Type B pancreatic cell (in vitro differentiated cells): ENCODE data around the gene CRB1. TPM values are rescaled to one million over a fixed set of nuclear protein-coding genes. Genes with fewer than 3 reads are reported as not detected.

Experiments used
- DNase-seq: peaks from one replicate; pipeline ENCODE4 v3.0.0; 2021; ENCODE audit warnings: mixed read lengths; ENCODE audit not compliant: unreplicated experiment; ENCODE audit errors: extremely low spot score
- H3K27ac Mint-ChIP-seq: 2 replicates; pipeline ENCODE4 v1.8.0; 2021; ENCODE audit warnings: mild to moderate bottlenecking, mixed read lengths
- H3K27me3 Mint-ChIP-seq: 2 replicates; pipeline ENCODE4 v1.8.0; 2021; ENCODE audit warnings: mixed read lengths
- H3K36me3 Mint-ChIP-seq: 2 replicates; pipeline ENCODE4 v1.8.0; 2021; ENCODE audit warnings: mixed read lengths
- H3K4me1 Mint-ChIP-seq: one replicate; pipeline ENCODE4 v1.8.0; 2021; ENCODE audit warnings: mixed read lengths; ENCODE audit not compliant: unreplicated experiment
- H3K4me3 Mint-ChIP-seq: 2 replicates; pipeline ENCODE4 v1.8.0; 2021; ENCODE audit warnings: mild to moderate bottlenecking, mixed read lengths
- H3K9me3 Mint-ChIP-seq: 2 replicates; pipeline ENCODE4 v1.8.0; 2021; ENCODE audit warnings: mixed read lengths
- CTCF ChIP-seq: fragments of 200-600 bp; sonication (generic); conservative IDR thresholded peaks from 2 replicates; pipeline ENCODE4 v1.5.0; 2021; ENCODE audit warnings: antibody characterized with exemption, mild to moderate bottlenecking
- total RNA-seq: library from RNA; stranded (reverse); gene quantifications from 2 replicates; pipeline ENCODE4 v1.2.1, GENCODE V29; 2021; ENCODE audit warnings: low replicate concordance

Gene CRB1
- total RNA-seq, 1 donor from 2014 or later, result 5.7 TPM

DNA sequence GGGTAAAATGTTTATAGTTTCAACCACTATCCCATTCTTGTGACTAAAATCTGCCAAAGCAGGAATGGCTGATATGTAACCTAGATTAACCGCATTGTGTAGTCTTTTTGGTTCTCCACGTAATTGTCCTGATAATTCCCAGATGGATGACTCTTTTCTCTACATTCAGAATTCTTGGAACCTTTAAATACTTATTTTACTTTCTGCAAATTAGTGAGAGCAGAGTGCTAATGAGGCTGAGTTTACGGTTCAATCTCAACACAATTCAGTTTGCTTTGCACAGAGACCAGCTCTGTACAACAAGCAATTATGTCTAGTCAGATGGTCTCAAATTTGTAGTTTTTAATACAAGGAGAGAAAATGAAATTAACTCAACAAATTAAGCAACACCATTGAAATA, 9.1 kb downstream of the CRB1 start:
- Mint-ChIP-seq H3K9me3 (no peaks in the 10 kb centered on the region), H3K4me3 (no peak overlapping the region), H3K36me3 (no peaks in the 10 kb centered on the region), H3K27me3 (peaks cover 3% of the 10 kb centered on the region), H3K4me1 (no peaks in the 10 kb centered on the region), H3K27ac (no peak overlapping the region)
- no peak for DNase-seq
- TF ChIP-seq CTCF, result no peak

GRCh38 chr1:197284325-197284724, 16.3 kb downstream of the CRB1 start:
- Mint-ChIP-seq H3K36me3 (no peaks in the 10 kb centered on the region), H3K9me3 (no peaks in the 10 kb centered on the region), H3K27me3 (no peaks in the 10 kb centered on the region), H3K4me3 (no peak overlapping the region), H3K27ac (no peak overlapping the region), H3K4me1 (no peaks in the 10 kb centered on the region)
- no peak for TF ChIP-seq CTCF
- DNase-seq, result no peak

DNA sequence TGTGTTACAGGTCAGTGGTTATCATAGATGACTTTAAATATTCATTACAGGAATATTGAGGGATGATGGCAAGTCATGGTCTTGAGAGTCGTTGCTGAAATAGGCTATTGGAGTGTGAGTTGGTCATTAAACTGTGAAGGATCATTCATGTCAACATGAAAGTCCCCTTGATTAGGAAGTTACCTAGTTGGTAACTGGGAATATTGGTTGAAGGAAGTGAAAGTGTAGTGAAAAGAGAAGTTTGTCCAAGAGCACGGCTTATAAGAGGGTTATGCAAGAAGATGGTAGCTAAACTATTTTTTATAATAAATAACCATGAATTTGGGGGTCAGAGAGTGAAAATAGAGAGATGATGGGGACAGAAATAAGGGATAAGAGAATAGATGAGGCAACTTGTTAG, 16.9 kb downstream of the CRB1 start:
- Mint-ChIP-seq H3K27ac (no peak overlapping the region), H3K27me3 (no peaks in the 10 kb centered on the region), H3K4me1 (no peaks in the 10 kb centered on the region), H3K4me3 (no peak overlapping the region), H3K36me3 (no peaks in the 10 kb centered on the region), H3K9me3 (no peaks in the 10 kb centered on the region)
- TF ChIP-seq CTCF, result no peak
- DNase-seq, result no peak

DNA sequence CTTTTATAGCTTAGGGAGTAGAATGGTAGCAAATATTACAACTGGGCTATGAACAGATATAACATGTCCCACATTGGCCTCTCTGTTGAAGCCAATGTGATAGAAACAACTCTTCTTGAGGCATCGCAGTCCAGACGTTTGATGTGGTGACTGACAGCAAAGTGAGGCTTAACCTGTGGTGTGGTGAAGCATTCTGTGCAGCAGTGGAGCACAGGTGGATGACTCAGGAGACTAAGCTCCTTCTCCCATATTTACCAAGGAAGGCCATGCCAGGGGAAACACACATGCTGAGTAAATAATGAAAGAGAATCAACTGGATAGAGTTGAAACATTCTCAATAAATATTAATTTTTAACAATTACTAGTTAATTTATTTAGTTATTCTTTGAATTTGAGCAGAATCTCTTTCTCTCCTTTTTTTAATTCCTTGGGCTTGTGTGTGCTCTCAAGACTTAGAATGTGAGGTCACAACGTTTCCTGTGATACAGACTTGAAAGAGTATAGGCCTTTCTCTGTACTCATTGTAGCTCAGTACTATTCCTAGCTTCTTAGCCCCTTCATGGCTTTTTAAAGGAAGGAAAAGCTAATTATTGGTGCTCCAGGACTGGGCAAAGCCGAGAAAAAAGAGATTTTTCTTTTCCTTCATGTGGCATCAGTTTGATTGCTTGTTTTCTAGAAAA, 17.6 kb downstream of the CRB1 start:
- H3K4me1 Mint-ChIP-seq, result no peaks in the 10 kb centered on the region

DNA sequence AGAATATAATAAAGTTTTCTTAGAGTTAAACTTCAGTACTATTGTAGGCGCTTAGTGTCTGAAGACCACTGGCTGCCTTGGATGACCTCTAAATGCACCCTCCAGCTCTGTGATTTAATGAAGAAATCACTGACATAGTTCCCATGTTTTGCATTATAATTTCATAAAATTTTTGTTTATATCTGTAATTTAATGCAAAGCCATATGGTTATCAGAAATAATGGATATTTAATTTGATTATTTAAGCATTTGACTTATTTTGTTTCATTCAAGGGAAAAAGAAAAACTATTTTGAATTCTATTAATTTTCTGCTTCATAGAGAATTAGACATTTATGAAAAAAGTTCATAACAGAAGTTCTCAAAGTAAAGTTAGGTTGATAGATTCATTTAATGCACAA, 18.6 kb downstream of the CRB1 start:
- H3K36me3 Mint-ChIP-seq, result no peaks in the 10 kb centered on the region
- H3K27ac Mint-ChIP-seq, result no peak overlapping the region
- DNase-seq, result no peak
- no peak for TF ChIP-seq CTCF
- H3K4me1 Mint-ChIP-seq, result no peaks in the 10 kb centered on the region
- no peaks in the 10 kb centered on the region for H3K27me3 Mint-ChIP-seq
- no peaks in the 10 kb centered on the region for H3K9me3 Mint-ChIP-seq
- H3K4me3 Mint-ChIP-seq, result no peak overlapping the region

More for the DNA sequence above, 17.6 kb downstream of the CRB1 start:
- no peak for TF ChIP-seq CTCF
- Mint-ChIP-seq H3K9me3 (no peaks in the 10 kb centered on the region), H3K27ac (no peak overlapping the region), H3K4me3 (no peak overlapping the region), H3K27me3 (no peaks in the 10 kb centered on the region), H3K36me3 (no peaks in the 10 kb centered on the region)
- no peak for DNase-seq

GRCh38 chr1:197287863-197288262, 19.8 kb downstream of the CRB1 start:
- TF ChIP-seq CTCF, result no peak
- Mint-ChIP-seq H3K9me3 (no peaks in the 10 kb centered on the region), H3K4me3 (no peak overlapping the region), H3K36me3 (no peaks in the 10 kb centered on the region), H3K27ac (no peak overlapping the region), H3K27me3 (no peaks in the 10 kb centered on the region), H3K4me1 (no peaks in the 10 kb centered on the region)
- DNase-seq, result no peak
